ENCODE results near the gene MGAT4A.

DNA sequence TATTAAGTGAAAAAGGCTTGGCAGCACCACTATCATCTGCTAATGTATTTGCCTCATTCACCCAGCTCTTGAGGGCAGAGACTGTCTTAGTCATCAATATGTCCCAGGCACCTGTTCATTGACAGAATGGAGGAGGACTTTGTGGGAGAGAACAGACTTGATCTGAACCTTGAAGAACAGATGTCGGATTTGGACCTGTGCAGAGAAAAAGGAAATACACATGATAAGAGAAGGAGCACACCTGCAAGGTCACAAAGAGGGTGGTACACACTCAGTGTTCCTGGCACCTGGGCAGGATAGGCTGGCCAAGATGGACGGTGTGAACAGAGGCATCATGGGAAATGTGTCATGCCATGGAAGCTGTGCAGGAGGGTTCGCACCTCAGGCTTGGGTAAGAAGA lies 7.4 kb upstream of the MGAT4A start:
- TF ChIP-seq, protein P1, sequence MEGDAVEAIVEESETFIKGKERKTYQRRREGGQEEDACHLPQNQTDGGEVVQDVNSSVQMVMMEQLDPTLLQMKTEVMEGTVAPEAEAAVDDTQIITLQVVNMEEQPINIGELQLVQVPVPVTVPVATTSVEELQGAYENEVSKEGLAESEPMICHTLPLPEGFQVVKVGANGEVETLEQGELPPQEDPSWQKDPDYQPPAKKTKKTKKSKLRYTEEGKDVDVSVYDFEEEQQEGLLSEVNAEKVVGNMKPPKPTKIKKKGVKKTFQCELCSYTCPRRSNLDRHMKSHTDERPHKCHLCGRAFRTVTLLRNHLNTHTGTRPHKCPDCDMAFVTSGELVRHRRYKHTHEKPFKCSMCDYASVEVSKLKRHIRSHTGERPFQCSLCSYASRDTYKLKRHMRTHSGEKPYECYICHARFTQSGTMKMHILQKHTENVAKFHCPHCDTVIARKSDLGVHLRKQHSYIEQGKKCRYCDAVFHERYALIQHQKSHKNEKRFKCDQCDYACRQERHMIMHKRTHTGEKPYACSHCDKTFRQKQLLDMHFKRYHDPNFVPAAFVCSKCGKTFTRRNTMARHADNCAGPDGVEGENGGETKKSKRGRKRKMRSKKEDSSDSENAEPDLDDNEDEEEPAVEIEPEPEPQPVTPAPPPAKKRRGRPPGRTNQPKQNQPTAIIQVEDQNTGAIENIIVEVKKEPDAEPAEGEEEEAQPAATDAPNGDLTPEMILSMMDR (IDR thresholded peaks at IDR 0.05), result no peak
- no peak for TF ChIP-seq EZH2 (IDR thresholded peaks at IDR 0.05; ENCODE audit: borderline replicate concordance, insufficient read depth, low read depth, low read length, poor library complexity, severe bottlenecking)
